Daoy (cell line): ENCODE results near the gene LYPD6B. TPM values are rescaled to one million over a fixed set of nuclear protein-coding genes. Genes with fewer than 3 reads are reported as not detected.
A peak's percentile ranks its signal among the peaks of the same experiment; 100 is the strongest.

Source experiments
- DNase-seq: peaks from one replicate; pipeline ENCODE4 v3.0.0-alpha.2; 2015; ENCODE audit warnings: low read depth
- total RNA-seq: library from RNA; depleted of rRNA; stranded (reverse); fragments of >200 nt; shearing (Covaris generic); gene quantifications from 2 replicates; pipeline ENCODE4 v1.2.3, GENCODE V29; 2014; rRNA removed

LYPD6B gene
- 8.0 and 10.2 TPM in 2 replicates for total RNA-seq

- DNase-seq: peak; percentile 38
These were observed at the start of gene LYPD6B for GRCh38 chr2:149038442-149039212. Gene LYPD6B (plus strand): TSS chr2:149038699. CDS start chr2:149130949, 92,250 bp downstream.

- DNase-seq: peak; percentile 62
These were observed 48.5 kb upstream of the LYPD6B start for GRCh38 chr2:148989882-148990493.

- DNase-seq: no peak
These were observed 47.5 kb upstream of the LYPD6B start for GRCh38 chr2:148990968-148991367.

- DNase-seq: no peak
These were observed 46.1 kb upstream of the LYPD6B start for GRCh38 chr2:148992448-148992847.

- DNase-seq: no peak
These were observed 45.1 kb upstream of the LYPD6B start for GRCh38 chr2:148993351-148993750.

GRCh38 chr2:148994341-148994740 is 44.2 kb upstream of the LYPD6B start:
- no peak for DNase-seq

- no peak for DNase-seq
These were observed 41.7 kb upstream of the LYPD6B start for GRCh38 chr2:148996805-148997204.

- no peak for DNase-seq
These were observed 40.2 kb upstream of the LYPD6B start for GRCh38 chr2:148998165-148998830.

GRCh38 chr2:148998831-148999200 is 39.7 kb upstream of the LYPD6B start:
- DNase-seq: no peak

- DNase-seq: no peak
These were observed 39.0 kb upstream of the LYPD6B start for GRCh38 chr2:148999451-148999921.

GRCh38 chr2:149000158-149000938 is 38.2 kb upstream of the LYPD6B start:
- DNase-seq: no peak

- DNase-seq: no peak
These were observed 37.0 kb upstream of the LYPD6B start for GRCh38 chr2:149001496-149001895.

GRCh38 chr2:149002378-149002890 is 36.1 kb upstream of the LYPD6B start:
- no peak for DNase-seq

- DNase-seq: no peak
These were observed 35.4 kb upstream of the LYPD6B start for GRCh38 chr2:149002891-149003740.

GRCh38 chr2:149004836-149005235 is 33.7 kb upstream of the LYPD6B start:
- DNase-seq: no peak

- no peak for DNase-seq
These were observed 32.9 kb upstream of the LYPD6B start for GRCh38 chr2:149005471-149006077.

GRCh38 chr2:149006883-149007543 is 31.5 kb upstream of the LYPD6B start:
- no peak for DNase-seq

GRCh38 chr2:149008381-149008780 is 30.1 kb upstream of the LYPD6B start:
- no peak for DNase-seq

- DNase-seq: no peak
These were observed 28.7 kb upstream of the LYPD6B start for GRCh38 chr2:149009576-149010461.
